ENCODE results near the gene EME2.

DNA sequence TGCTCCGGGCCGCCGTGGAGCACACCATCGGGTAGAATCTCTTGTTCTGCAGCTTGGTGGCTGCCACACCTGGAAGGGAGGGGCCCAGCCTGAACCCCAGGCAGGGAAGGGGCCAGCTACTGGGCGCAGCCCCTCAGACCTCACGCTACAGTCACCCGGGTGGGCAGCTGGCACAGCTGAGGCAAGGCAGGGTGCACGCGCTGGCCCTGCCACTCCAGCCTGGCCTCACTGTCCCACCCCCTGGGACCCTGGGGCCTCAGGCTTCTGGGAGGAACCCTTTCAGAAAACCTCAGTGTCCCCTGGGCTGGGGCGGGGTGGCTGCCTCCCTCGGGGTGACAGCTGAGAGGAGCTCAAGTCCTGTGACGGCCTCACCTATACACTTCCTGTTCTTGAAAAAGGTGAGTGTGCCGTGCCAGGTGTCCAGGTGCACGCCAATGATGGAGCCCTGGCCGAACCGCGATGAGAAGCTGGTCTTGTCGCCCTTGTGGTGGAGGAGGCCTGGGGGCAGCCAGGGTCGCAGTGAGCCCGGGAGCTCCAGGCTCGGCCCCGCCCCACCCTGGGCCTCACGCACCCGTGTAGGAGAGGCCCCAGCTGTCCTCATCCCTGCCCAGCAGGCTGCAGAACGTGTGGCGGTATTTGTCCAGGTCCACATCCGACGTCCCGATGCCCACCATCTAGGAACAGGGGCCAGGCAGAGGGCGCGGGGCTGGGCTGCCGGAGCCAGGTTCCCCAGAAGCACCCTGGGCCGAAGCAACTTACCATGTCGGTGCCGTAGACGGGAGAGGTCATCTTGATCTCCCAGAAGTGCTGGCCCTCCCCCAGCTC lies 5.0 kb downstream of the EME2 start:
- TF ChIP-seq, protein P1, sequence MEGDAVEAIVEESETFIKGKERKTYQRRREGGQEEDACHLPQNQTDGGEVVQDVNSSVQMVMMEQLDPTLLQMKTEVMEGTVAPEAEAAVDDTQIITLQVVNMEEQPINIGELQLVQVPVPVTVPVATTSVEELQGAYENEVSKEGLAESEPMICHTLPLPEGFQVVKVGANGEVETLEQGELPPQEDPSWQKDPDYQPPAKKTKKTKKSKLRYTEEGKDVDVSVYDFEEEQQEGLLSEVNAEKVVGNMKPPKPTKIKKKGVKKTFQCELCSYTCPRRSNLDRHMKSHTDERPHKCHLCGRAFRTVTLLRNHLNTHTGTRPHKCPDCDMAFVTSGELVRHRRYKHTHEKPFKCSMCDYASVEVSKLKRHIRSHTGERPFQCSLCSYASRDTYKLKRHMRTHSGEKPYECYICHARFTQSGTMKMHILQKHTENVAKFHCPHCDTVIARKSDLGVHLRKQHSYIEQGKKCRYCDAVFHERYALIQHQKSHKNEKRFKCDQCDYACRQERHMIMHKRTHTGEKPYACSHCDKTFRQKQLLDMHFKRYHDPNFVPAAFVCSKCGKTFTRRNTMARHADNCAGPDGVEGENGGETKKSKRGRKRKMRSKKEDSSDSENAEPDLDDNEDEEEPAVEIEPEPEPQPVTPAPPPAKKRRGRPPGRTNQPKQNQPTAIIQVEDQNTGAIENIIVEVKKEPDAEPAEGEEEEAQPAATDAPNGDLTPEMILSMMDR (IDR thresholded peaks at IDR 0.05), result no peak
- TF ChIP-seq POLR2A (IDR thresholded peaks at IDR 0.05), result no peak

Data from testis (tissue), 2 donors.